K562 (cell line): ENCODE results near the gene CLTA. TPM values are rescaled to one million over a fixed set of nuclear protein-coding genes. Genes with fewer than 3 reads are reported as not detected.

Experiments used
- ATAC-seq: fragments of 200-7000 bp; cut with Tn5 transposase; 3 replicates; pipeline ENCODE4 v1.9.1; 2020; ENCODE audit warnings: moderate library complexity
- BruUV-seq: library from RNA; stranded (reverse); fragments of 400-500 nt; replicated peaks from 2 replicates; lab custom pipeline; 2021; lab: Mats Ljungman, UMichigan
- CTCF ChIA-PET: fragments of 300-600 bp; formaldehyde crosslinking; extraction: SDS; loops from one replicate; lab custom pipeline; 2021; ENCODE audit warnings: low intra/inter-chr PET ratio; lab: Yijun Ruan, JAX
- POLR2A ChIA-PET: fragments of 300-600, 350-650 bp; sonication (Branson Sonifier 250); formaldehyde crosslinking; extraction: SDS; loops from one replicate; lab custom pipeline; 2021; ENCODE audit warnings: antibody characterized with exemption, inconsistent platforms; lab: Yijun Ruan, JAX
- DNase-seq, 4 experiments: peaks; one replicate each; pipeline versions ENCODE4 v3.0.0 to v3.0.0-alpha.2; 2011 to 2018; ENCODE audit warnings: low spot score in 3 of 4, mixed read lengths in 3 of 4; ENCODE audit errors: extremely low read depth in 1 of 4
- FAIRE-seq: peaks from 2 replicates; lab custom pipeline; 2011; peaks lifted over from hg19 to GRCh38; lab: Jason Lieb, UNC
- H2AFZ ChIP-seq: 2 replicates; pipeline ENCODE4 v1.6.0; 2011; ENCODE audit warnings: low read depth, low read length, control low read depth, inconsistent platforms
- H3K27ac ChIP-seq: fragments of 200-600 bp; 3 replicates; pipeline ENCODE4 v1.8.0; 2011; ENCODE audit warnings: low read depth, mild to moderate bottlenecking, control low read depth, inconsistent platforms, low read length, moderate library complexity, mixed read lengths; ENCODE audit errors: extremely low read depth
- H3K27me3 ChIP-seq, 2 experiments: fragments of 300-600 bp in 1 of 2; 2 replicates in 1 of 2; 3 replicates in 1 of 2; pipeline versions ENCODE4 v1.6.0 to v1.8.0; 2011; ENCODE audit warnings: inconsistent platforms in 2 of 2, low read length in 2 of 2, mild to moderate bottlenecking in 1 of 2, mixed read lengths in 1 of 2, moderate library complexity in 1 of 2; ENCODE audit not compliant: control insufficient read depth in 2 of 2, insufficient read depth in 2 of 2
- H3K36me3 ChIP-seq: fragments of 300-600 bp; 3 replicates; pipeline ENCODE4 v1.8.0; 2011; ENCODE audit warnings: mild to moderate bottlenecking, low read length, inconsistent platforms; ENCODE audit not compliant: control insufficient read depth, insufficient read depth
- H3K4me1 ChIP-seq, 2 experiments: fragments of 200-600 bp in 1 of 2; replicated peaks in 1 of 2; 2 replicates in 1 of 2; 3 replicates in 1 of 2; pipeline versions ENCODE4 v1.5.1 to v1.8.0; 2011; ENCODE audit warnings: inconsistent platforms in 2 of 2, low read length in 2 of 2, mild to moderate bottlenecking in 1 of 2, mixed read lengths in 1 of 2, moderate library complexity in 1 of 2; ENCODE audit not compliant: control insufficient read depth in 2 of 2, insufficient read depth in 2 of 2
- H3K4me2 ChIP-seq: 2 replicates; pipeline ENCODE4 v1.6.1; 2011; ENCODE audit warnings: low read length, control low read depth, inconsistent platforms, mixed read lengths; ENCODE audit not compliant: insufficient read depth
- H3K4me3 ChIP-seq: fragments of 200-600 bp; sonication (generic), shearing (Covaris generic); 2 replicates; pipeline ENCODE4 v1.5.1; 2016; ENCODE audit warnings: control low read depth, inconsistent platforms
- H3K79me2 ChIP-seq: fragments of 200-600 bp; 3 replicates; pipeline ENCODE4 v1.8.0; 2011; ENCODE audit warnings: low read length, inconsistent platforms; ENCODE audit not compliant: control insufficient read depth, insufficient read depth
- H3K9ac ChIP-seq, 2 experiments: 2 replicates each; pipeline versions ENCODE4 v1.6.0 to v1.6.1; 2011; ENCODE audit warnings: low read depth in 2 of 2, low read length in 2 of 2, control low read depth in 1 of 2, inconsistent platforms in 1 of 2, mild to moderate bottlenecking in 1 of 2, mixed read lengths in 1 of 2; ENCODE audit not compliant: insufficient read depth in 1 of 2
- H3K9me1 ChIP-seq: one replicate; pipeline ENCODE4 v1.6.0; 2011; ENCODE audit warnings: inconsistent platforms, mild to moderate bottlenecking, low read length, moderate library complexity; ENCODE audit not compliant: control insufficient read depth, insufficient read depth
- H3K9me3 ChIP-seq: replicated peaks from 2 replicates; pipeline ENCODE4 v1.5.1; 2011; ENCODE audit warnings: low read depth, low read length, inconsistent platforms; ENCODE audit not compliant: control insufficient read depth, insufficient read depth
- H4K20me1 ChIP-seq: replicated peaks from 2 replicates; pipeline ENCODE4 v1.6.1; 2011; ENCODE audit warnings: low read length, inconsistent platforms, mixed read lengths; ENCODE audit not compliant: control insufficient read depth, insufficient read depth
- CXXC5 ChIP-seq: fragments of 250-450 bp; sonication (Bioruptor Pico); IDR thresholded peaks from 2 replicates; pipeline ENCODE4 v1.8.0; 2022; ENCODE audit warnings: inconsistent platforms, mild to moderate bottlenecking, moderate library complexity
- DNMT1 ChIP-seq: fragments of 450-650 bp; IDR thresholded peaks from 2 replicates; pipeline ENCODE4 v1.6.1; 2016; ENCODE audit warnings: antibody characterized with exemption, mild to moderate bottlenecking
- DPF2 ChIP-seq: fragments of 450-650 bp; IDR thresholded peaks from 2 replicates; pipeline ENCODE4 v1.6.1; 2016
- E2F6 ChIP-seq, 2 experiments: IDR thresholded peaks; 2 replicates each; pipeline ENCODE4 v1.6.1; 2011; ENCODE audit warnings: borderline replicate concordance in 1 of 2, control low read depth in 1 of 2, low read depth in 1 of 2, low read length in 1 of 2, mild to moderate bottlenecking in 1 of 2, mixed read lengths in 1 of 2, moderate library complexity in 1 of 2; ENCODE audit not compliant: insufficient read depth in 1 of 2, insufficient read length in 1 of 2, poor library complexity in 1 of 2, severe bottlenecking in 1 of 2; ENCODE audit errors: extremely low read depth in 1 of 2
- HMGN3 ChIP-seq: IDR thresholded peaks from 2 replicates; pipeline ENCODE4 v1.6.1; 2011; ENCODE audit warnings: borderline replicate concordance, low read depth, mild to moderate bottlenecking, mixed read lengths, low read length; ENCODE audit not compliant: insufficient read length; ENCODE audit errors: extremely low read depth
- MEIS2 ChIP-seq: fragments of 450-650 bp; IDR thresholded peaks from 2 replicates; pipeline ENCODE4 v1.6.1; 2014; ENCODE audit warnings: mild to moderate bottlenecking; ENCODE audit not compliant: partially characterized antibody
- NELFE ChIP-seq: IDR thresholded peaks from 2 replicates; pipeline ENCODE4 v1.6.1; 2011; ENCODE audit warnings: mild to moderate bottlenecking; ENCODE audit not compliant: insufficient read depth, insufficient read length
- NUFIP1 ChIP-seq: fragments of 450-650 bp; IDR thresholded peaks from 2 replicates; pipeline ENCODE4 v1.6.1; 2018; ENCODE audit not compliant: partially characterized antibody
- SRF ChIP-seq, 2 experiments: fragments of 250-450, 450-650 bp in 1 of 2; sonication (Bioruptor Pico) in 1 of 2; sonication (generic) in 1 of 2; formaldehyde crosslinking; IDR thresholded peaks; 2 replicates each; pipeline versions ENCODE4 v1.5.0 to v1.5.1; 2020 to 2022; ENCODE audit warnings: mild to moderate bottlenecking in 1 of 2, missing genetic modification reagents in 1 of 2
- TBL1XR1 ChIP-seq, 2 experiments: IDR thresholded peaks; 2 replicates each; pipeline ENCODE4 v1.6.1; 2012; ENCODE audit warnings: improper control_type of control experiment in 2 of 2, low read length in 2 of 2, mild to moderate bottlenecking in 1 of 2
- TCF15 ChIP-seq: fragments of 250-450 bp; sonication (Bioruptor Pico); IDR thresholded peaks from 2 replicates; pipeline ENCODE4 v1.8.0; 2022; ENCODE audit warnings: moderate library complexity, mild to moderate bottlenecking, inconsistent platforms
- ZBTB17 ChIP-seq: fragments of 450-650 bp; formaldehyde crosslinking; IDR thresholded peaks from 2 replicates; pipeline ENCODE4 v1.4.0; 2020; ENCODE audit warnings: mild to moderate bottlenecking
- ZNF24 ChIP-seq: fragments of 450-650 bp; IDR thresholded peaks from 2 replicates; pipeline ENCODE4 v1.6.1; 2016
- ZNF436 ChIP-seq: fragments of 250-450, 450-650 bp; sonication (Bioruptor Pico); formaldehyde crosslinking; IDR thresholded peaks from 2 replicates; pipeline ENCODE4 v1.7.0; 2020; ENCODE audit warnings: mild to moderate bottlenecking
- ZNF449 ChIP-seq: fragments of 250-450 bp; sonication (Bioruptor Pico); IDR thresholded peaks from 2 replicates; pipeline ENCODE4 v1.8.0; 2022; ENCODE audit warnings: moderate library complexity, mild to moderate bottlenecking, inconsistent platforms
- WGBS: fragments of 100-300 bp; shearing (Covaris generic); methylation state at CpG from one replicate; pipeline ENCODE4 v1.1.6; 2016; ENCODE audit warnings: low coverage, mixed read lengths; ENCODE audit not compliant: insufficient coverage; ENCODE audit errors: missing lambda C conversion rate; 5-methylcytosine and 5-hydroxymethylcytosine counted together
- in situ Hi-C: fragments of 300-500 bp; cut with MboI; formaldehyde crosslinking; loops from 4 replicates; pipeline ENCODE4 v1.15.0; 2018; ENCODE audit warnings: inconsistent platforms, mixed read lengths
- intact Hi-C: fragments of 100-400 bp; cut with micrococcal nuclease; formaldehyde crosslinking; loops from 2 replicates; pipeline ENCODE4 v1.14.2; 2022
- polyA plus RNA-seq, 8 experiments: library from polyadenylated mRNA; depleted of rRNA in 4 of 8; stranded (reverse) in 5 of 8; unstranded in 3 of 8; fragments of >200 nt; fragmentation: Nextera tagmentation in 2 of 8; fragmentation: Illumina TruSeq in 1 of 8; extraction: Ambion mirVana in 2 of 8; extraction: Trizol in 1 of 8; gene quantifications; 2 replicates each; pipeline versions ENCODE4 v1.2.1 to v1.2.3, GENCODE V29; 2011 to 2014; ENCODE audit warnings: inconsistent platforms in 1 of 8, missing spikeins in 1 of 8
- total RNA-seq, 7 experiments: library from RNA; depleted of rRNA in 6 of 7; stranded (reverse); fragments of >200 nt in 6 of 7; fragmentation: Illumina TruSeq in 2 of 7; extraction: Trizol in 2 of 7; gene quantifications; 2 replicates each; pipeline versions ENCODE4 v1.2.1 to v1.2.3, GENCODE V29; 2011 to 2021; ENCODE audit warnings: low replicate concordance in 1 of 7
- TF ChIP-seq, protein P1 (sequence below): fragments of 150-350 bp; conservative IDR thresholded peaks from 2 replicates; pipeline ENCODE4 v1.6.1; 2014; ENCODE audit warnings: low read length

CLTA gene
- total and polyA plus RNA-seq, 9 of the 15 experiments (the other 6 are each of a cell fraction or from before 2014, with no cell fraction given) = 37.8 to 219 (median 144) TPM

DNA sequence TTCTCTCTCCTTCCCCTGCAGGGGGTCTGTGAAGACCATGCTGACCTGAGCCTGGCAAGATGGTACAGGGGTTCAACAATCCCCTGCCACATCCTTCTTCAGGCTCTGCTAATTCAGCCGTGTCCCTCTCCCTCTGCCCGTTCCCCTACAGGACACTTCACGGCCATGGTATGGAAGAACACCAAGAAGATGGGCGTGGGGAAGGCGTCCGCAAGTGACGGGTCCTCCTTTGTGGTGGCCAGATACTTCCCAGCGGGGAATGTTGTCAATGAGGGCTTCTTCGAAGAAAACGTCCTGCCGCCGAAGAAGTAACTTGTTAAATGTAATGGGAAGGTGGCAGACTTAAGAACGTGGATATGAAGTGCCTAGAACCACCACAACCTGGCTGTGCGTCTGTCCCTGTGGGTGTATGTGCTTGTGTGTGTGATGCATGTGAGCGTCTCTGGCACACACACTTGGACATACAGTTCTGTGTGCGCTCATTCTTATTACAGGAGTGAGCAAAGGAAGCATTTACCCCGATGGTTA lies 28.4 kb upstream of the CLTA start:
- no peak overlapping the region for H3K9ac ChIP-seq
- H2AFZ ChIP-seq = no peak overlapping the region
- no peak overlapping the region for H3K27ac ChIP-seq
- H3K9me1 ChIP-seq = no peaks in the 10 kb centered on the region
- BruUV-seq = no TSS peak
- H3K4me2 ChIP-seq = no peak overlapping the region
- no peaks in the 10 kb centered on the region for H3K36me3 ChIP-seq
- H3K4me1 ChIP-seq = peaks cover 3 to 16% of the 10 kb centered on the region in 2 experiments; a peak in 3 of 5 replicates
- H4K20me1 ChIP-seq = no peaks in the 10 kb centered on the region
- ChIA-PET CTCF (no interaction called here), POLR2A (no interaction called here)
- in situ Hi-C loops (no loop called here), intact Hi-C loops (no loop called here)
- H3K79me2 ChIP-seq = no peaks in the 10 kb centered on the region
- H3K4me3 ChIP-seq = no peak overlapping the region
- no peaks in the 10 kb centered on the region for H3K27me3 ChIP-seq
- no peaks in the 10 kb centered on the region for H3K9me3 ChIP-seq
- FAIRE-seq (no peak), ATAC-seq (no peak), DNase-seq (no peak)
- TF ChIP-seq ZBTB17 (CRISPR knock-in tag) = no peak
- no peak for TF ChIP-seq HMGN3
- TF ChIP-seq NELFE = no peak
- TF ChIP-seq, protein P1, sequence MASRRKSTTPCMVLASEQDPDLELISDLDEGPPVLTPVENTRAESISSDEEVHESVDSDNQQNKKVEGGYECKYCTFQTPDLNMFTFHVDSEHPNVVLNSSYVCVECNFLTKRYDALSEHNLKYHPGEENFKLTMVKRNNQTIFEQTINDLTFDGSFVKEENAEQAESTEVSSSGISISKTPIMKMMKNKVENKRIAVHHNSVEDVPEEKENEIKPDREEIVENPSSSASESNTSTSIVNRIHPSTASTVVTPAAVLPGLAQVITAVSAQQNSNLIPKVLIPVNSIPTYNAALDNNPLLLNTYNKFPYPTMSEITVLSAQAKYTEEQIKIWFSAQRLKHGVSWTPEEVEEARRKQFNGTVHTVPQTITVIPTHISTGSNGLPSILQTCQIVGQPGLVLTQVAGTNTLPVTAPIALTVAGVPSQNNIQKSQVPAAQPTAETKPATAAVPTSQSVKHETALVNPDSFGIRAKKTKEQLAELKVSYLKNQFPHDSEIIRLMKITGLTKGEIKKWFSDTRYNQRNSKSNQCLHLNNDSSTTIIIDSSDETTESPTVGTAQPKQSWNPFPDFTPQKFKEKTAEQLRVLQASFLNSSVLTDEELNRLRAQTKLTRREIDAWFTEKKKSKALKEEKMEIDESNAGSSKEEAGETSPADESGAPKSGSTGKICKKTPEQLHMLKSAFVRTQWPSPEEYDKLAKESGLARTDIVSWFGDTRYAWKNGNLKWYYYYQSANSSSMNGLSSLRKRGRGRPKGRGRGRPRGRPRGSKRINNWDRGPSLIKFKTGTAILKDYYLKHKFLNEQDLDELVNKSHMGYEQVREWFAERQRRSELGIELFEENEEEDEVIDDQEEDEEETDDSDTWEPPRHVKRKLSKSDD = no peak
- no peak for TF ChIP-seq TCF15 (CRISPR knock-in tag)
- TF ChIP-seq MEIS2 = no peak
- no peak for TF ChIP-seq ZNF436
- no peak for TF ChIP-seq ZNF449
- TF ChIP-seq DPF2 = no peak
- TF ChIP-seq CXXC5 (CRISPR knock-in tag) = no peak
- no peak for TF ChIP-seq TBL1XR1 (IDR thresholded peaks at IDR 0.05; ENCODE audit: low read length in 2 of 2)
- no peak for TF ChIP-seq E2F6 (IDR thresholded peaks at IDR 0.05; ENCODE audit: borderline replicate concordance in 1 of 2, extremely low read depth in 1 of 2, insufficient read depth in 1 of 2, insufficient read length in 1 of 2, low read depth in 1 of 2, low read length in 1 of 2, poor library complexity in 1 of 2, severe bottlenecking in 1 of 2)
- TF ChIP-seq ZNF24 = no peak
- no peak for TF ChIP-seq DNMT1
- TF ChIP-seq SRF (CRISPR knock-in tag; IDR thresholded peaks at IDR 0.05) = no peak
- no peak for TF ChIP-seq NUFIP1
- WGBS = 42% methylated on average over 14 of the region's 17 CpGs
